ENCODE measurements around the gene PUS1. TPM values are rescaled to one million over a fixed set of nuclear protein-coding genes. Genes with fewer than 3 reads are reported as not detected.

PUS1 gene
- total RNA-seq, 1 experiment from 2014 or later = 117 TPM

DNA sequence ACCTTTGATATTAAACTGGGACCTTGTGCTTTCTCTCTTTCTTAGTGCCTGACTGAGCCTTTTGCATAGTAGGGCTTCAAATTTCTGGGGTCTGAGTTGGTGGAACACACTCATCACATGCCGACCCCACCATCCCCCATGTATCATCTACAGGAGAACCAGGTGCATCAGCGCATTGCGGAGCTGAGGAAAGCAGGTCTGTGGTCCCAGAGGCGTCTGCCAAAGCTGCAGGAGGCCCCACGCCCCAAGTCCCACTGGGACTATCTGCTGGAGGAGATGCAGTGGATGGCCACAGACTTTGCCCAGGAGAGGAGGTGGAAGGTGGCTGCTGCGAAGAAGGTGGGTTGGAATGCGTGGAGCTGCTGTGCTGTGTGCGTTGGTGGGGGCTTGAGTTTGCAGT, 58.5 kb downstream of the PUS1 start:
- Histone ChIP-seq H3K14ac (ENCODE audit: insufficient read depth, low read length) (no peak overlapping the region), H3K56ac (ENCODE audit: insufficient read length, low read depth, low read length) (no peak overlapping the region), H3K4me2 (ENCODE audit: insufficient read depth, insufficient read length, low read length) (no peak overlapping the region), H3K18ac (ENCODE audit: insufficient read length, low read depth, low read length) (no peak overlapping the region), H3T11ph (ENCODE audit: low read length) (no peak overlapping the region), H3K23me2 (ENCODE audit: insufficient read length, low read depth, low read length, poor library complexity, severe bottlenecking) (no peaks in the 10 kb centered on the region), H2AK5ac (ENCODE audit: insufficient read length, low read length) (no peak overlapping the region), H3K27me3 (ENCODE audit: insufficient read depth, low read length) (no peaks in the 10 kb centered on the region), H4K91ac (ENCODE audit: insufficient read length, low read depth, low read length) (no peak overlapping the region), H4K5ac (ENCODE audit: insufficient read length, low read depth, low read length) (no peak overlapping the region), H3K9ac (ENCODE audit: extremely low read depth, insufficient read length, low read length) (no peak overlapping the region), H2BK5ac (ENCODE audit: insufficient read length, low read length) (no peak overlapping the region), H2AFZ (ENCODE audit: low read length) (no peak overlapping the region), H3K27ac (ENCODE audit: insufficient read length, low read depth, low read length) (no peak overlapping the region), H2BK20ac (ENCODE audit: low read depth, low read length, poor library complexity, severe bottlenecking) (no peak overlapping the region), H2BK120ac (ENCODE audit: low read depth, low read length, poor library complexity, severe bottlenecking) (no peak overlapping the region), H2BK12ac (ENCODE audit: insufficient read length, low read depth, low read length) (no peak overlapping the region), H3K23ac (ENCODE audit: insufficient read length, low read depth, low read length) (no peak overlapping the region), H3K9me3 (ENCODE audit: control insufficient read depth, low read depth, low read length) (no peaks in the 10 kb centered on the region), H3K79me2 (ENCODE audit: insufficient read depth, low read length) (no peaks in the 10 kb centered on the region; the same call in 1 of the 2 replicates), H3K4ac (ENCODE audit: low read depth, low read length) (no peak overlapping the region), H4K20me1 (ENCODE audit: control insufficient read depth, insufficient read depth, insufficient read length) (no peaks in the 10 kb centered on the region), H3K79me1 (ENCODE audit: insufficient read depth, low read depth, low read length, poor library complexity, severe bottlenecking) (peaks cover 2% of the 10 kb centered on the region), H3K4me1 (ENCODE audit: insufficient read depth, low read length) (peaks cover 8% of the 10 kb centered on the region; the same call in 1 of the 2 replicates), H4K8ac (replicated peaks; ENCODE audit: insufficient read length, low read depth, low read length) (no peak overlapping the region), H2BK15ac (ENCODE audit: low read depth, low read length) (no peak overlapping the region)
- TF ChIP-seq, protein P1, sequence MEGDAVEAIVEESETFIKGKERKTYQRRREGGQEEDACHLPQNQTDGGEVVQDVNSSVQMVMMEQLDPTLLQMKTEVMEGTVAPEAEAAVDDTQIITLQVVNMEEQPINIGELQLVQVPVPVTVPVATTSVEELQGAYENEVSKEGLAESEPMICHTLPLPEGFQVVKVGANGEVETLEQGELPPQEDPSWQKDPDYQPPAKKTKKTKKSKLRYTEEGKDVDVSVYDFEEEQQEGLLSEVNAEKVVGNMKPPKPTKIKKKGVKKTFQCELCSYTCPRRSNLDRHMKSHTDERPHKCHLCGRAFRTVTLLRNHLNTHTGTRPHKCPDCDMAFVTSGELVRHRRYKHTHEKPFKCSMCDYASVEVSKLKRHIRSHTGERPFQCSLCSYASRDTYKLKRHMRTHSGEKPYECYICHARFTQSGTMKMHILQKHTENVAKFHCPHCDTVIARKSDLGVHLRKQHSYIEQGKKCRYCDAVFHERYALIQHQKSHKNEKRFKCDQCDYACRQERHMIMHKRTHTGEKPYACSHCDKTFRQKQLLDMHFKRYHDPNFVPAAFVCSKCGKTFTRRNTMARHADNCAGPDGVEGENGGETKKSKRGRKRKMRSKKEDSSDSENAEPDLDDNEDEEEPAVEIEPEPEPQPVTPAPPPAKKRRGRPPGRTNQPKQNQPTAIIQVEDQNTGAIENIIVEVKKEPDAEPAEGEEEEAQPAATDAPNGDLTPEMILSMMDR (conservative IDR thresholded peaks at IDR 0.05) = no peak
- no CpG with 5 or more reads among the region's 8 CpGs for WGBS (ENCODE audit: extremely low coverage, insufficient read length, low lambda C conversion rate)
- H3K9me3 Mint-ChIP-seq = no peaks in the 10 kb centered on the region
- DNase-seq = no peak
- H3K27ac Mint-ChIP-seq = peak overlapping the region; percentile 88 to 95 (median 93)
- H3K36me3 Mint-ChIP-seq (ENCODE audit: insufficient read depth in 1 of 3, low read depth in 3 of 3) = peaks cover 36 to 76% (median 51%) of the 10 kb centered on the region in 3 experiments
- H3K4me1 Mint-ChIP-seq = peaks cover 49 to 57% of the 10 kb centered on the region in 2 experiments
- no peaks in the 10 kb centered on the region for H3K27me3 Mint-ChIP-seq (ENCODE audit: low read depth)
- H3K4me3 Mint-ChIP-seq = no peak overlapping the region; a peak in 1 of 5 replicates

Measured in H9 (cell line).